GM10266 (cell line): Measurements from ENCODE around the gene TSPAN9.

Experiments used
- DNase-seq: peaks from one replicate; pipeline ENCODE4 v3.0.0; 2012; ENCODE audit errors: extremely low spot score
- TF ChIP-seq, protein P1 (sequence below): IDR thresholded peaks from 2 replicates; pipeline ENCODE4 v1.5.1; 2012; ENCODE audit warnings: mild to moderate bottlenecking, low read depth; ENCODE audit not compliant: control insufficient read depth, insufficient read depth; ENCODE audit errors: missing control alignments

TSPAN9 gene

DNA sequence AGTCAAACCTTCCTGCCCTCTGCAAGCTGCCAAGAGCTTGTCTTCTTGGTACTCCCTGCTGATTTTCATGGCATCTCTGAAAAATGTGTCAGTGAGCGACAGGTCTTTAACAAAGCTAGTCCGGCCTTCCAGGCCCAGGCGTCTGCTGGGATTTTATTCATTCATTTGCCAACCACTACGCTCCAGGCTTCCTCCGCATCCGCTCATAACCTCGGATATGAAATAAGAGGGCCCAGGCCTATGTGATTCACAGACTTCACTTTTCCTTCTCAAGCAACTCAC is 13.8 kb downstream of the TSPAN9 start:
- TF ChIP-seq, protein P1, sequence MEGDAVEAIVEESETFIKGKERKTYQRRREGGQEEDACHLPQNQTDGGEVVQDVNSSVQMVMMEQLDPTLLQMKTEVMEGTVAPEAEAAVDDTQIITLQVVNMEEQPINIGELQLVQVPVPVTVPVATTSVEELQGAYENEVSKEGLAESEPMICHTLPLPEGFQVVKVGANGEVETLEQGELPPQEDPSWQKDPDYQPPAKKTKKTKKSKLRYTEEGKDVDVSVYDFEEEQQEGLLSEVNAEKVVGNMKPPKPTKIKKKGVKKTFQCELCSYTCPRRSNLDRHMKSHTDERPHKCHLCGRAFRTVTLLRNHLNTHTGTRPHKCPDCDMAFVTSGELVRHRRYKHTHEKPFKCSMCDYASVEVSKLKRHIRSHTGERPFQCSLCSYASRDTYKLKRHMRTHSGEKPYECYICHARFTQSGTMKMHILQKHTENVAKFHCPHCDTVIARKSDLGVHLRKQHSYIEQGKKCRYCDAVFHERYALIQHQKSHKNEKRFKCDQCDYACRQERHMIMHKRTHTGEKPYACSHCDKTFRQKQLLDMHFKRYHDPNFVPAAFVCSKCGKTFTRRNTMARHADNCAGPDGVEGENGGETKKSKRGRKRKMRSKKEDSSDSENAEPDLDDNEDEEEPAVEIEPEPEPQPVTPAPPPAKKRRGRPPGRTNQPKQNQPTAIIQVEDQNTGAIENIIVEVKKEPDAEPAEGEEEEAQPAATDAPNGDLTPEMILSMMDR: no peak
- DNase-seq: no peak

DNA sequence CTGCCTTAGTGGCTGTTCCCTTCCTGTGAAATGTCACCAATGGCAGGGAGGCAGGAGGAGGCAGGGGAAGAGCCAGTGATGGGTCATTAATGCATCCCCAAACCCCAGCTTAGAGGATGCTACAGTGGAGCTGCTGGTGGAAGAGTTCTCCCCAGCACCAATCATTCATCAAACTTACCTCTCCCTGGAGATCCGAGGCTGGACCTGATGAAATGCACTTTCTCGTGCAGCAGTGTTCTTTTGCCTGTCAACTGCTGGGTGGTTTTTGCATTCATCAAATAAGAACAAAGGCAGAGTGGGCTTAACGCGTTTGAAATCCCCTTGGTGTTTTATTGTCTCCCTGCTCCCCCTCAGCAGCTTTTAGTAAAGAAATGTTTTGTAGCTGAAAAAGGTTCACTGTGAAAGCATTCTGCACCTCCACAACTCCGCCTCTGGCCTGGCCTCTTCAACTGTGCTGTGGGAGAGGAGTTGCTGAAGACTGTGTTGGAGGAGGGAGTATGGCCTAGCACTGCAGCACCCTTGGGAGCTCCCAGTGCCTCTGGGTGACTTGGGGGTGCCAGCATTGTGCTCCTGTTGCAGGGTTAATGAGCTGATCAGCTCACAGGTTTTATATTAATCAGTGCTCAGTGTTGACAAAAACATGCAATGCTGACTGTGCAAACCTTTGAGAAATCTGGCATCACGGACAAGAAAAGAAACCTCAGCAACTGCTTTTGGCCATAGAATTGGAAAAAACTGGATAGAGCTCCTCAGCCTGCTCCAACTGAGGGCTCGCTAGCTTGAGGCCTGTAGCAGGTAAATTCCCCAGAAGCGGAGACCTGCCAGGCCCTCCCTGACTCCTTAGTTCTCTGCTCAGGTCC is 14.4 kb downstream of the TSPAN9 start:
- no peak for DNase-seq
- TF ChIP-seq, protein P1: no peak

GRCh38 chr12:3092764-3093163 is 15.6 kb downstream of the TSPAN9 start:
- TF ChIP-seq, protein P1: no peak
- DNase-seq: no peak

- TF ChIP-seq, protein P1: no peak
- no peak for DNase-seq
These were observed 20.1 kb downstream of the TSPAN9 start for GRCh38 chr12:3097186-3097804.

- DNase-seq: no peak
- TF ChIP-seq, protein P1: no peak
These were observed 20.7 kb downstream of the TSPAN9 start for GRCh38 chr12:3097836-3098235.

GRCh38 chr12:3098436-3098835 is 21.3 kb downstream of the TSPAN9 start:
- DNase-seq: no peak
- TF ChIP-seq, protein P1: no peak

- TF ChIP-seq, protein P1: no peak
These were observed 22.0 kb downstream of the TSPAN9 start for GRCh38 chr12:3099146-3099545.

More at GRCh38 chr12:3099146-3099545, 22.0 kb downstream of the TSPAN9 start:
- no peak for DNase-seq
